Endothelial cell of umbilical vein (primary cell): Measurements from ENCODE around the gene MED22. TPM values are rescaled to one million over a fixed set of nuclear protein-coding genes. Genes with fewer than 3 reads are reported as not detected.

Experiments used
- BruUV-seq: library from RNA; stranded (reverse); fragments of 400-500 nt; replicated peaks from 2 replicates; lab custom pipeline; 2021; lab: Mats Ljungman, UMichigan
- CTCF ChIA-PET: fragments of 300-600, 350-600 bp; sonication (Branson Sonifier 250); formaldehyde crosslinking; loops from one replicate; lab custom pipeline; 2021; ENCODE audit warnings: antibody characterized with exemption, inconsistent platforms; lab: Charles Lee
- POLR2A ChIA-PET: fragments of 300-600, 350-600 bp; sonication (Branson Sonifier 250); formaldehyde crosslinking; loops from one replicate; lab custom pipeline; 2021; ENCODE audit warnings: antibody characterized with exemption, inconsistent platforms; lab: Charles Lee
- DNase-seq: peaks from one replicate; pipeline ENCODE4 v3.0.0-alpha.2; 2011; ENCODE audit warnings: low read depth, low spot score
- FAIRE-seq: peaks from 2 replicates; lab custom pipeline; 2011; peaks lifted over from hg19 to GRCh38; lab: Jason Lieb, UNC
- H2AFZ ChIP-seq: 2 replicates; pipeline ENCODE4 v1.6.0; 2012; ENCODE audit warnings: low read depth, low read length, control low read depth, inconsistent platforms
- H3K27ac ChIP-seq: 2 replicates; pipeline ENCODE4 v1.5.1; 2011; ENCODE audit warnings: low read depth, mild to moderate bottlenecking, control low read depth, low read length, moderate library complexity; ENCODE audit not compliant: insufficient read depth
- H3K27me3 ChIP-seq, 2 experiments: 2 replicates each; pipeline versions ENCODE4 v1.6.0 to v1.6.1; 2011; ENCODE audit warnings: low read length in 2 of 2, mixed read lengths in 1 of 2; ENCODE audit not compliant: control insufficient read depth in 2 of 2, insufficient read depth in 2 of 2
- H3K36me3 ChIP-seq, 2 experiments: 2 replicates in 1 of 2; 3 replicates in 1 of 2; pipeline ENCODE4 v1.5.1; 2011; ENCODE audit warnings: low read length in 2 of 2, mild to moderate bottlenecking in 1 of 2, moderate library complexity in 1 of 2; ENCODE audit not compliant: control insufficient read depth in 2 of 2, insufficient read depth in 2 of 2; ENCODE audit errors: extremely low read depth in 1 of 2
- H3K4me1 ChIP-seq: 3 replicates; pipeline ENCODE4 v1.5.1; 2011; ENCODE audit warnings: mild to moderate bottlenecking, low read length; ENCODE audit not compliant: control insufficient read depth, insufficient read depth; ENCODE audit errors: extremely low read depth
- H3K4me2 ChIP-seq: 2 replicates; pipeline ENCODE4 v1.6.1; 2011; ENCODE audit warnings: low read length, control low read depth, mixed read lengths; ENCODE audit not compliant: insufficient read depth
- H3K4me3 ChIP-seq, 3 experiments: fragments of 200-600 bp in 1 of 3; sonication (generic), shearing (Covaris generic) in 1 of 3; replicated peaks in 1 of 3; 2 replicates each; pipeline ENCODE4 v1.5.1; 2011 to 2016; ENCODE audit warnings: control low read depth in 3 of 3, low read length in 3 of 3, mild to moderate bottlenecking in 2 of 3, inconsistent platforms in 1 of 3, low read depth in 1 of 3, moderate library complexity in 1 of 3; ENCODE audit not compliant: insufficient read depth in 1 of 3
- H3K79me2 ChIP-seq: 2 replicates; pipeline ENCODE4 v1.6.0; 2012; ENCODE audit warnings: low read length, inconsistent platforms; ENCODE audit not compliant: control insufficient read depth, insufficient read depth
- H3K9ac ChIP-seq: replicated peaks from 2 replicates; pipeline ENCODE3; 2011; ENCODE audit warnings: low read length, control low read depth; ENCODE audit not compliant: insufficient read depth; ENCODE audit errors: extremely low read depth
- H3K9me1 ChIP-seq: replicated peaks from 3 replicates; pipeline ENCODE4 v1.6.0; 2011; ENCODE audit warnings: mild to moderate bottlenecking, low read length; ENCODE audit not compliant: control insufficient read depth, insufficient read depth; ENCODE audit errors: extremely low read depth
- H3K9me3 ChIP-seq: replicated peaks from 2 replicates; pipeline ENCODE4 v1.5.1; 2012; ENCODE audit warnings: low read length, inconsistent platforms; ENCODE audit not compliant: control insufficient read depth, insufficient read depth
- H4K20me1 ChIP-seq: replicated peaks from 2 replicates; pipeline ENCODE3; 2011; ENCODE audit warnings: mild to moderate bottlenecking, low read length; ENCODE audit not compliant: control insufficient read depth, insufficient read depth; ENCODE audit errors: extremely low read depth
- EZH2 ChIP-seq: IDR thresholded peaks from 2 replicates; pipeline ENCODE4 v1.6.1; 2012; ENCODE audit warnings: borderline replicate concordance, low read depth, mild to moderate bottlenecking, moderate library complexity, low read length, inconsistent platforms; ENCODE audit not compliant: severe bottlenecking
- FOS ChIP-seq: IDR thresholded peaks from 2 replicates; pipeline ENCODE4 v1.6.1; 2011; ENCODE audit warnings: mild to moderate bottlenecking, low read length, moderate library complexity, borderline replicate concordance; ENCODE audit not compliant: insufficient read depth
- GATA2 ChIP-seq: IDR thresholded peaks from 2 replicates; pipeline ENCODE4 v1.7.0; 2011; ENCODE audit warnings: low read depth, mild to moderate bottlenecking, moderate library complexity, mixed read lengths, low read length; ENCODE audit not compliant: insufficient read length, insufficient read depth
- JUN ChIP-seq: IDR thresholded peaks from 2 replicates; pipeline ENCODE4 v1.6.1; 2011; ENCODE audit warnings: borderline replicate concordance, low read depth; ENCODE audit not compliant: insufficient read length, insufficient read depth
- MYC ChIP-seq: IDR thresholded peaks from one replicate; pipeline ENCODE4 v1.6.1; 2011; ENCODE audit warnings: mild to moderate bottlenecking, low read depth, low read length
- POLR2A ChIP-seq: IDR thresholded peaks from 2 replicates; pipeline ENCODE4 v1.6.1; 2012; ENCODE audit warnings: low read depth, mild to moderate bottlenecking, control low read depth, low read length
- POLR2AphosphoS5 ChIP-seq: IDR thresholded peaks from 2 replicates; pipeline ENCODE4 v1.6.1; 2012; ENCODE audit warnings: low read depth, mild to moderate bottlenecking, control low read depth, low read length, moderate library complexity; ENCODE audit not compliant: insufficient read depth
- dilution Hi-C: fragments of 300-500 bp; cut with MboI; formaldehyde crosslinking; loops from one replicate; pipeline ENCODE4 v1.15.0; 2019; ENCODE audit warnings: low sequenced_read_pairs; ENCODE audit not compliant: extremely low pct_ligation_motif_present
- intact Hi-C: fragments of 100-400 bp; cut with micrococcal nuclease; formaldehyde crosslinking; loops from one replicate; pipeline ENCODE4 v1.10.0; 2022
- polyA plus RNA-seq, 4 experiments: library from polyadenylated mRNA; depleted of rRNA in 3 of 4; stranded (reverse) in 3 of 4; unstranded in 1 of 4; fragments of >200 nt; gene quantifications; 2 replicates each; pipeline versions ENCODE4 v1.2.1 to v1.2.3, GENCODE V29; 2011 to 2012; ENCODE audit warnings: missing spikeins in 1 of 4
- total RNA-seq: library from RNA; stranded (reverse); gene quantifications from 2 replicates; pipeline ENCODE4 v1.2.3, GENCODE V29; 2021
- TF ChIP-seq, protein P1 (sequence below), 2 donors: IDR thresholded peaks; 1 replicate in 1 of 2; 2 replicates in 1 of 2; pipeline ENCODE4 v1.5.1; 2011; ENCODE audit warnings: low read length in 2 of 2, mild to moderate bottlenecking in 2 of 2, moderate library complexity in 2 of 2, control low read depth in 1 of 2, inconsistent platforms in 1 of 2, low read depth in 1 of 2; ENCODE audit not compliant: insufficient read depth in 1 of 2; ENCODE audit errors: extremely low read depth in 1 of 2
- TF ChIP-seq, protein P2 (sequence below): IDR thresholded peaks from 2 replicates; pipeline ENCODE4 v1.6.1; 2011; ENCODE audit not compliant: insufficient read depth, insufficient read length

MED22 gene
- total and polyA plus RNA-seq, 2 donors (not counting 3 experiments of a cell fraction or from before 2014, with no cell fraction given): 25.7 to 27.4 TPM

DNA sequence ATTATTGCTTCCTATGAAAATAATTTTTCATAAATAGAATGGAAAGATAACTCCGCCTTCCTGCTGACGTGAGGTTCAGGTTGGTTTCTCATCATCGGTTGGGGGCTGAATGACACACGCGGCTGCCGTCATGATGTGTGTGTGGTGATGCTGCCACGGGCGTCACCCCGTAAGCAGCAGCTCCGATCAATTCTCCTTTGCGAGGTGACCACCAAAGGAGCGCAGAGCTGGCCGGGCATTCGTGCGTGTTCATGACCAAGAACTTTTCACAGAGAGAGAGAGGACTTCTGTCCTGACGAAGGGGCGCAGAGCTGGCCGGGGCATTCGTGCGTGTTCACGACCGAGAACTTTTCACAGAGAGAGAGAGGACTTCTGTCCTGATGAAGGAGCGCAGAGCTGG lies 42.2 kb downstream of the MED22 start:
- Histone ChIP-seq H4K20me1 (no peaks in the 10 kb centered on the region), H3K79me2 (no peaks in the 10 kb centered on the region), H3K4me2 (no peak overlapping the region), H3K9ac (no peak overlapping the region), H3K9me3 (no peaks in the 10 kb centered on the region), H2AFZ (no peak overlapping the region), H3K9me1 (no peaks in the 10 kb centered on the region), H3K27me3 (peaks cover 0 to 4% of the 10 kb centered on the region in 2 experiments), H3K36me3 (no peaks in the 10 kb centered on the region), H3K27ac (no peak overlapping the region), H3K4me3 (no peak overlapping the region), H3K4me1 (no peaks in the 10 kb centered on the region)
- no TSS peak for BruUV-seq
- no peak for DNase-seq
- TF ChIP-seq FOS (no peak), POLR2AphosphoS5 (no peak), MYC (no peak), JUN (no peak), POLR2A (no peak), GATA2 (no peak), EZH2 (no peak)
- TF ChIP-seq, protein P1, sequence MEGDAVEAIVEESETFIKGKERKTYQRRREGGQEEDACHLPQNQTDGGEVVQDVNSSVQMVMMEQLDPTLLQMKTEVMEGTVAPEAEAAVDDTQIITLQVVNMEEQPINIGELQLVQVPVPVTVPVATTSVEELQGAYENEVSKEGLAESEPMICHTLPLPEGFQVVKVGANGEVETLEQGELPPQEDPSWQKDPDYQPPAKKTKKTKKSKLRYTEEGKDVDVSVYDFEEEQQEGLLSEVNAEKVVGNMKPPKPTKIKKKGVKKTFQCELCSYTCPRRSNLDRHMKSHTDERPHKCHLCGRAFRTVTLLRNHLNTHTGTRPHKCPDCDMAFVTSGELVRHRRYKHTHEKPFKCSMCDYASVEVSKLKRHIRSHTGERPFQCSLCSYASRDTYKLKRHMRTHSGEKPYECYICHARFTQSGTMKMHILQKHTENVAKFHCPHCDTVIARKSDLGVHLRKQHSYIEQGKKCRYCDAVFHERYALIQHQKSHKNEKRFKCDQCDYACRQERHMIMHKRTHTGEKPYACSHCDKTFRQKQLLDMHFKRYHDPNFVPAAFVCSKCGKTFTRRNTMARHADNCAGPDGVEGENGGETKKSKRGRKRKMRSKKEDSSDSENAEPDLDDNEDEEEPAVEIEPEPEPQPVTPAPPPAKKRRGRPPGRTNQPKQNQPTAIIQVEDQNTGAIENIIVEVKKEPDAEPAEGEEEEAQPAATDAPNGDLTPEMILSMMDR (IDR thresholded peaks at IDR 0.05; ENCODE audit: extremely low read depth in 1 of 2, insufficient read depth in 1 of 2, low read depth in 1 of 2, low read length in 2 of 2): no peak
- TF ChIP-seq, protein P2, sequence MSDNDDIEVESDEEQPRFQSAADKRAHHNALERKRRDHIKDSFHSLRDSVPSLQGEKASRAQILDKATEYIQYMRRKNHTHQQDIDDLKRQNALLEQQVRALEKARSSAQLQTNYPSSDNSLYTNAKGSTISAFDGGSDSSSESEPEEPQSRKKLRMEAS: no peak
- POLR2A ChIA-PET: no interaction called here
- dilution Hi-C loops (no loop called here), intact Hi-C loops (no loop called here)
- no peak for FAIRE-seq
- CTCF ChIA-PET: interaction anchor here (2.1 kb wide), 1 partner anchor 67 kb away, joined by 6 read pairs; no protein-coding TSS in a partner anchor
